Natural killer cell (primary cell): ENCODE data around the gene DNAJC5G. TPM values are rescaled to one million over a fixed set of nuclear protein-coding genes. Genes with fewer than 3 reads are reported as not detected.

Experiments
- ATAC-seq, 3 donors: fragments of 150-1000 bp in 2 of 3; fragments of 200-7000 bp in 1 of 3; cut with Tn5 transposase; 1 replicate in 1 of 3; 2 replicates in 2 of 3; pipeline ENCODE4 v1.10.0; 2021; ENCODE audit warnings: mild to moderate bottlenecking in 2 of 3, moderate library complexity in 2 of 3
- DNase-seq, 2 donors: peaks; one replicate each; pipeline versions ENCODE4 v3.0.0 to v3.0.0-alpha.2; 2013 to 2021; ENCODE audit warnings: mixed read lengths in 1 of 2
- H3K27ac ChIP-seq: one replicate; pipeline ENCODE4 v1.5.1; 2013; ENCODE audit warnings: mild to moderate bottlenecking, low read length
- H3K27me3 ChIP-seq: one replicate; pipeline ENCODE4 v1.6.1; 2013; ENCODE audit warnings: low read length; ENCODE audit not compliant: control insufficient read depth, insufficient read depth
- H3K36me3 ChIP-seq: one replicate; pipeline ENCODE4 v1.6.1; 2013; ENCODE audit warnings: low read length; ENCODE audit not compliant: control insufficient read depth, insufficient read depth
- H3K4me1 ChIP-seq: one replicate; pipeline ENCODE4 v1.6.1; 2013; ENCODE audit warnings: low read length; ENCODE audit not compliant: control insufficient read depth, insufficient read depth
- H3K4me3 ChIP-seq: one replicate; pipeline ENCODE4 v1.5.1; 2013; ENCODE audit warnings: low read length
- H3K9me3 ChIP-seq: one replicate; pipeline ENCODE4 v1.6.1; 2013; ENCODE audit warnings: low read length; ENCODE audit not compliant: control insufficient read depth, insufficient read depth
- H3K27ac Mint-ChIP-seq, 2 donors: one replicate each; pipeline ENCODE4 v1.8.0; 2022; ENCODE audit warnings: mild to moderate bottlenecking in 2 of 2, mixed read lengths in 2 of 2, moderate library complexity in 1 of 2
- H3K27me3 Mint-ChIP-seq, 2 donors: one replicate each; pipeline ENCODE4 v1.8.0; 2022; ENCODE audit warnings: low read depth in 2 of 2, mixed read lengths in 2 of 2
- H3K36me3 Mint-ChIP-seq: one replicate; pipeline ENCODE4 v1.8.0; 2022; ENCODE audit warnings: mixed read lengths
- H3K4me1 Mint-ChIP-seq, 2 donors: one replicate each; pipeline ENCODE4 v1.8.0; 2022; ENCODE audit warnings: mixed read lengths in 2 of 2
- H3K4me3 Mint-ChIP-seq: one replicate; pipeline ENCODE4 v1.8.0; 2022; ENCODE audit warnings: mild to moderate bottlenecking, moderate library complexity, mixed read lengths
- H3K9me3 Mint-ChIP-seq, 2 donors: one replicate each; pipeline ENCODE4 v1.8.0; 2022; ENCODE audit warnings: mixed read lengths in 2 of 2
- WGBS: methylation state at CpG from one replicate; pipeline ENCODE4 v1.1.7; 2013; ENCODE audit warnings: missing lambda C conversion rate; ENCODE audit not compliant: insufficient coverage; 5-methylcytosine and 5-hydroxymethylcytosine counted together
- intact Hi-C: fragments of 100-400 bp; cut with micrococcal nuclease; formaldehyde crosslinking; loops from one replicate; pipeline ENCODE4 v1.14.2; 2022
- total RNA-seq, 4 donors: library from RNA; stranded (reverse); fragments of 120-200 nt in 1 of 4; gene quantifications; one replicate each; pipeline versions ENCODE4 v1.2.3 to v1.2.4, GENCODE V29; 2013 to 2022
- TF ChIP-seq, protein P1 (sequence below): fragments of 200-600 bp; IDR thresholded peaks from one replicate; pipeline ENCODE4 v1.8.0; 2022; ENCODE audit warnings: antibody characterized with exemption

The DNAJC5G gene
- total RNA-seq, 3 donors from 2014 or later (not counting 1 experiment from before 2014, with no cell fraction given), result not detected

DNA sequence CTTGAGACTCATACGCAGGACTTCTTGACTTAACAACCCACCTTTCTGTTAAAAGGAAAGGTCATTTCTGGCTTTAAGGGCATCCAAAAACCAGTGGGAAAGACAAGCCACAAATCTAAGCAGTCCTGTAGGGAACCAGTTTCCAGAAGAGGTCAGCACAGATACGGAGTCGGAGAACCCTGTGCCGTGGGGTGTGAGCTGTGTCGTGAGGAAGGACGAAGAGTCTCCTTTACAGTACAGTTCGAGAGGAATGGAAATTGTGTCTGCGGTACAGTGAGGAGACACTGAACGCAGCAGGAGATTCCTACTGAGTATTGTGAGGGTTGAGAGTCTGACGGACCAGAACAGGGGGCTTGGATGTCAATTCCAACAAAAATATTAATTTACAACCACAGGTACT, 30.1 kb upstream of the DNAJC5G start:
- H3K27me3 Mint-ChIP-seq, result peaks cover 0 to 5% of the 10 kb centered on the region in 2 donors
- H3K9me3 ChIP-seq, result no peaks in the 10 kb centered on the region
- H3K27ac ChIP-seq, result no peak overlapping the region
- intact Hi-C loops, result no loop called here
- H3K4me3 Mint-ChIP-seq, result no peak overlapping the region
- no peak overlapping the region for H3K27ac Mint-ChIP-seq
- no peaks in the 10 kb centered on the region for H3K36me3 Mint-ChIP-seq
- WGBS, result 94% methylated on average over 9 of the region's 10 CpGs
- no peaks in the 10 kb centered on the region for H3K27me3 ChIP-seq
- H3K9me3 Mint-ChIP-seq, result no peaks in the 10 kb centered on the region
- no peak overlapping the region for H3K4me3 ChIP-seq
- TF ChIP-seq, protein P1, sequence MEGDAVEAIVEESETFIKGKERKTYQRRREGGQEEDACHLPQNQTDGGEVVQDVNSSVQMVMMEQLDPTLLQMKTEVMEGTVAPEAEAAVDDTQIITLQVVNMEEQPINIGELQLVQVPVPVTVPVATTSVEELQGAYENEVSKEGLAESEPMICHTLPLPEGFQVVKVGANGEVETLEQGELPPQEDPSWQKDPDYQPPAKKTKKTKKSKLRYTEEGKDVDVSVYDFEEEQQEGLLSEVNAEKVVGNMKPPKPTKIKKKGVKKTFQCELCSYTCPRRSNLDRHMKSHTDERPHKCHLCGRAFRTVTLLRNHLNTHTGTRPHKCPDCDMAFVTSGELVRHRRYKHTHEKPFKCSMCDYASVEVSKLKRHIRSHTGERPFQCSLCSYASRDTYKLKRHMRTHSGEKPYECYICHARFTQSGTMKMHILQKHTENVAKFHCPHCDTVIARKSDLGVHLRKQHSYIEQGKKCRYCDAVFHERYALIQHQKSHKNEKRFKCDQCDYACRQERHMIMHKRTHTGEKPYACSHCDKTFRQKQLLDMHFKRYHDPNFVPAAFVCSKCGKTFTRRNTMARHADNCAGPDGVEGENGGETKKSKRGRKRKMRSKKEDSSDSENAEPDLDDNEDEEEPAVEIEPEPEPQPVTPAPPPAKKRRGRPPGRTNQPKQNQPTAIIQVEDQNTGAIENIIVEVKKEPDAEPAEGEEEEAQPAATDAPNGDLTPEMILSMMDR, result no peak
- DNase-seq, result no peak
- H3K4me1 ChIP-seq, result peaks cover 2% of the 10 kb centered on the region
- ATAC-seq, result no peak
- no peaks in the 10 kb centered on the region for H3K4me1 Mint-ChIP-seq
- H3K36me3 ChIP-seq, result peaks cover 34% of the 10 kb centered on the region

DNA sequence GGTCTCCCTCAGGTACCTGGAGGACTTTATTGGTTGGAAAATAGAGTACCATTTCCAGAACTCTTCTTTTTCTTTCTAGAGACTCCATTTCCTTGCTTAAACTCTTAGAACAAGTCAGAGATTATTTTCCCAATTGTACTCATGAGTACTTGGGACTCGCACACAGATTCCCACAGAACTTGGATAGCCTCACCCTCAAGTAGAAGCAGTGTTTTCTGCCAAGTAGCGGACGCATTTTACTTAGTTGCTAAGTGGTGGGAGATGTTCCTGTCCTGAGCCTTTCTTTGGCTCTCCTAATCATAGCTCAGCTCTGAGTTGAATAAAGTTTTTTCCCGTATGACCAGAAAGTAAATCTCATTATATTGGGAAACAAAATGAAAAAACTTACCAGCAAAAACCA, 29.6 kb upstream of the DNAJC5G start:
- Histone ChIP-seq H3K4me3 (no peak overlapping the region), H3K4me1 (peaks cover 4% of the 10 kb centered on the region), H3K27me3 (no peaks in the 10 kb centered on the region), H3K36me3 (peaks cover 29% of the 10 kb centered on the region), H3K27ac (no peak overlapping the region), H3K9me3 (no peaks in the 10 kb centered on the region)
- no peak overlapping the region for H3K27ac Mint-ChIP-seq
- TF ChIP-seq, protein P1, result no peak
- no peak overlapping the region for H3K4me3 Mint-ChIP-seq
- H3K9me3 Mint-ChIP-seq, result no peaks in the 10 kb centered on the region
- ATAC-seq, result no peak
- no peak for DNase-seq
- H3K36me3 Mint-ChIP-seq, result no peaks in the 10 kb centered on the region
- 90% methylated on average over 4 of the region's 4 CpGs for WGBS
- intact Hi-C loops, result no loop called here
- peaks cover 0 to 8% of the 10 kb centered on the region in 2 donors for H3K27me3 Mint-ChIP-seq
- no peaks in the 10 kb centered on the region for H3K4me1 Mint-ChIP-seq

DNA sequence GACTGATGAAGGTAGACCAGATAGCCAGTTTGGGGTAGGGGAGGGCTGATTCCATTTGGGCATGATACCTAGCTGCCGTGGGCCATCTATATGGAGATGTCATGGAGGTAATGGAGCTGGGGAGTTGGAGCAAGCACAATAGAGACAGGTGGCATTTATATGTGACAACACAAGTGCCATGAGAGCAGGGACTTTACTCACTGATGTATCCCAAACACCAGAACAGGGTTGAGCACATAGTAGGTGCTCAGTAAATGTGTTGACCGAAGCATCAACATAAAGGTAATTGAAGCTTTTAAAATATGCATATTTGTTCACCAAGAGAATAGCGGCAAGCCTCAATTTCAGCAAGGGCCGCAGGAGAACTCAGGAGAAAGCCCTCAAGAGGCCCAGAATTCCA, 27.3 kb upstream of the DNAJC5G start:
- TF ChIP-seq, protein P1, result no peak
- WGBS, result 86% methylated on average over 4 of the region's 4 CpGs
- Mint-ChIP-seq H3K9me3 (no peaks in the 10 kb centered on the region), H3K4me1 (no peaks in the 10 kb centered on the region), H3K4me3 (no peak overlapping the region), H3K27me3 (peaks cover 8 to 15% of the 10 kb centered on the region in 2 donors), H3K27ac (no peak overlapping the region), H3K36me3 (no peaks in the 10 kb centered on the region)
- Histone ChIP-seq H3K36me3 (peaks cover 10% of the 10 kb centered on the region), H3K4me3 (no peak overlapping the region), H3K27me3 (no peaks in the 10 kb centered on the region), H3K9me3 (no peaks in the 10 kb centered on the region), H3K27ac (no peak overlapping the region), H3K4me1 (peaks cover 4% of the 10 kb centered on the region)
- intact Hi-C loops, result no loop called here
- ATAC-seq (no peak), DNase-seq (no peak)

DNA sequence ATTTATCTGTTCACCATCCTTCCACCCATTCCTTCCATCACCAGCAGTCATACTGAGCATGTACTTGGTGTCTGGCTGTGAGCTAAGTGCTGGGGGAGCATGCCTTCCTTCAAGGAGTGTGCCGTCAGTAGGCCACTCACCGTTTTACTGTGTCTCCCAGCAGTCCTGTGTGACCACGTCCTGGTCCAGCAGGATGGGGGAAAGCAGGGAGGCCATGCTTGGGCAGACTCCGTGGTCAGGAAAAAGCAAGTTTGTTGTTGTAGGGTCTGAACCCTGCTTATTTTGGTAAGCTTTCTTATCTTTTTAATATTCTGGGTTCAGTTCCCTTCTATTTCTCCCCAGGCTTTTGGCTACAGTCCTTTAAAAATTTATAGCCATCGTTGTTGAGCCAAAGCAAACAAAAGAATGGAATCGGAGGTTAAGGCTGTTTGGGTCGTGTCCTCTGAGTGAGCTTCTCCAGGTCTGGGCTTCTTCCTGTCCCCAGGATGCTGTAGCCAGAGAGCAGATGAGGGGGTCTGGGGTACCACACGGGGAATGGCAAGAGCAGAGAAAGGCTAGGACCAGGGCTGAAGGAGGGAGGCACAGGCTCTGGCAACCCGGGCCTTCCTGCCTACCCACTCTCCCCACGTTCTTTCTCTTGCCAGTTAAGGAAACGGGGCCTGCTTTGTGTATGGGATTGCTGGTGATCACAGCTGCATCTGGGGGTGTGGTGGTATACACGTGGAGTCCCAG, 25.9 kb upstream of the DNAJC5G start:
- H3K4me3 ChIP-seq, result no peak overlapping the region
- WGBS, result 78% methylated on average over 12 of the region's 12 CpGs

More for the DNA sequence above, 25.9 kb upstream of the DNAJC5G start:
- no peaks in the 10 kb centered on the region for H3K4me1 Mint-ChIP-seq
- Histone ChIP-seq H3K4me1 (peaks cover 4% of the 10 kb centered on the region), H3K36me3 (peaks cover 2% of the 10 kb centered on the region), H3K27ac (no peak overlapping the region), H3K27me3 (peaks cover under 1% of the 10 kb centered on the region), H3K9me3 (no peaks in the 10 kb centered on the region)
- intact Hi-C loops, result no loop called here
- TF ChIP-seq, protein P1, result no peak
- DNase-seq (no peak), ATAC-seq (no peak)
- H3K27ac Mint-ChIP-seq, result no peak overlapping the region
- H3K27me3 Mint-ChIP-seq, result peaks cover 8 to 15% of the 10 kb centered on the region in 2 donors
- H3K4me3 Mint-ChIP-seq, result no peak overlapping the region
- no peaks in the 10 kb centered on the region for H3K9me3 Mint-ChIP-seq
- H3K36me3 Mint-ChIP-seq, result no peaks in the 10 kb centered on the region
